Measurements from ENCODE around the gene C1orf116. TPM values are rescaled to one million over a fixed set of nuclear protein-coding genes. Genes with fewer than 3 reads are reported as not detected.
A peak's percentile ranks its signal among the peaks of the same experiment; 100 is the strongest.

Gene C1orf116
- polyA plus RNA-seq, 6 donors from 2014 or later = 0.08 to 2.3 (median 0.12) TPM; not detected in 2

DNA sequence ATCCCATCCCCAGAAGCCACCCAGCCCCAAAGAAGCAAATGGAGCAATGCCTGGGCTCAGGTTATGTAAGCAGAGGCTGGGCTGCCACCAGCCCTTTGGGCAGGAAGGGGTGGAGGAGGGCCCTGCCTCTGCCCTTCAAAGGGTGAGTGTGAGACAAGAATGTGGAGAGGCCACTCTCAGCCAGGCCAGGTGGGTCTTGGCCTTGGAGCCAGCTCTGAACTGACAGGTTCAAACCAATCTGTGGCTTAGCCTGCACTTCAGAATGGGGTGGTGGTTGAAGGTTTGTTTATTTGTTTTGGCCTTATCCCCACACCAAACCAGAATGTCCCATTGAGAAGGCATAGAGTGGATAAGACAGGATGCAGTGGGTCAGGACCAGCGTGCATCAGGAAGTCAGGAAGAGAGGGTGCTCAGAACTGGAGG is 29.8 kb downstream of the C1orf116 start:
- H3K27me3 Mint-ChIP-seq = peaks cover 10 to 19% (median 18%) of the 10 kb centered on the region in 3 donors
- H3K27ac Mint-ChIP-seq = no peak overlapping the region
- H3K9me3 Mint-ChIP-seq = no peaks in the 10 kb centered on the region
- no peak overlapping the region for H3K4me3 Mint-ChIP-seq
- H3K36me3 Mint-ChIP-seq = no peaks in the 10 kb centered on the region
- no peak for DNase-seq
- H3K4me1 Mint-ChIP-seq = peaks cover 1 to 7% (median 6%) of the 10 kb centered on the region in 3 donors
- ATAC-seq (ENCODE audit: low read depth in 2 of 2) = no peak

DNA sequence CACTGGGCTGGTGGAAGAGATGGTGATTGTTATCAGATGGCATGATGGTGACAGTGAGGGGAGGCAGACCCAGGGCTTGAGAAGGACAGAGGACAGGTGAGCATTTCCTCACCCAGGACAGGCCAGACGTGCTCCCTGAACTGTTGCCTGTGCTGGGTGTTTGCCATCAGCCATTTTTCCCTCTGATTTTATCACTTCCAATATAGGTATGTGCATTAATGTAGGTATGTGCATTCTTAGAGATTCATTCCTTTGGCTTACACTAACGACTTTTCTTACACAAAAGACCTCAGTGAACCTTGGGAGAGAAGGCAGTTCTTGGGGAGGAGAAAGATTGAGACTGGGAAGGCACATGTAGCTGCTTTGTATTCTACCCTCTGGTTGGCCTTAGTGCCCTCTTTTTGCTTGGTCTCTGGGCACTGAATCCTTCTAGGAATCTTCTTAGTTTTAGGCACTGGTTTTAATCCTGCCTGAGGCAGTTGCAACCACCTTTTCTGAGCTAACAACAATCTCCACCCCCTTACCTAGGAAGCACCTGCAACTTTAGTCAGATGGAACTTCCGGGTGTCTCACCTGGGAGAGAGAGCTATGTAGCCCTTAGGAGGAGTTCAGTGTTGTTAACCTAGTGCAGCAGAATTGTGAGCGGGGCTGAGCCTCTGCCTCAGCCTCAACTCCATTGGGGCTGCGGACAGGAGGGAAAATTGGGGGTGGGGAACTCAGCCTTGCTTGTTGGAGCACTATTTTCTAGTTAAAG is 30.9 kb downstream of the C1orf116 start:
- Mint-ChIP-seq H3K36me3 (no peaks in the 10 kb centered on the region), H3K27me3 (peaks cover 10 to 16% (median 15%) of the 10 kb centered on the region in 3 donors), H3K9me3 (no peaks in the 10 kb centered on the region), H3K4me1 (peaks cover 1 to 7% (median 6%) of the 10 kb centered on the region in 3 donors), H3K27ac (peak overlapping the region in 1 of 6 donors; percentile 42), H3K4me3 (no peak overlapping the region)
- ATAC-seq (ENCODE audit: low read depth in 2 of 2) (no peak), DNase-seq (no peak)

DNA sequence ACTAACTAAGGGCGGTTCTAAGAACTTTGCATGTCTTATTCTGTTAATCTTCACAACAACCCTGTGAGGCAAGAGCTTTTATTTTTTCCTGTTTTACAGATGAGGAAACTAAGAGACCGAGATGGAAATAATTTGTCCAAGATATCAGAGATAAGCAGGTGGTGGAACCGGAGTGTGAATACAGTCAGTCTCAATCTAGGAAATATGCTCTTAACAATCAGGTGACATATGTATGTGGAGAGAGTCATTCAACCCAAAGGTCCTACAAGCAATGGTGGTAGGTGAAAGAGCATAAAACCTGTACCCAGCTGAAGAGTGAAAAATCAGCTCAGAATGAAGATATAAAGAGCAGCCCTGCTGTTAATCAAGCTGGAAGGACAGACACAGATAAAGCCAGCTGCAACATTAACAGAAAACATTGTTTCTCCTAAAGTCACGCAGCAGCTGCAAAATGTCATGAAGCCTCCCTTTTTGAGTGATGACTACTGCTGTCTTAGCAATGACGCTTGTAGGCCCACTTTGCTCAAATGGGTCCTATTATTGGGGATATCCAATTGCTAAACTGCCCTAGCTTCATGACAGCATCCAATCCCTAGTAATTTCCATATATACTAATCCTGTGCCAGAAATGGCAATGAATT is 31.8 kb downstream of the C1orf116 start:
- no peak overlapping the region for H3K27ac Mint-ChIP-seq

DNA sequence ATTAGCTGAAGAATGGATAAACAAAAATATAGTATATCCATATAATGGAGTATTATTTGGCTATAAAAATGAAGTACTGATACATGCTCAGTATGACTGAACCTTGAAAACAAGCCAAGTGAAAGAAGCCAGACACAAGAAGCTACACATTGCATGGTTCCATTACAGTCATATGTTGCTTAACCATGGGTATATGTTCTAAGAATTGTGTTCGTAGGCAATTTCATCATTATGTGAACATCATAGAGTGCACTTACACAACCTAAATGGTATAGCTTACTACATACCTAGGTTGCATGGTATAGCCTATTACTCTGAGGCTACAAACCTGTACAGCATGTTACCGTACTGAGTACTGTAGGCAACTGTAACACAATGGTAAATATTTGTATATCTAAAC is 33.7 kb downstream of the C1orf116 start:
- H3K9me3 Mint-ChIP-seq = no peaks in the 10 kb centered on the region
- H3K4me1 Mint-ChIP-seq = no peaks in the 10 kb centered on the region
- peaks cover 0 to 5% (median 0%) of the 10 kb centered on the region in 3 donors for H3K27me3 Mint-ChIP-seq
- H3K27ac Mint-ChIP-seq = no peak overlapping the region
- no peak overlapping the region for H3K4me3 Mint-ChIP-seq
- ATAC-seq (ENCODE audit: low read depth in 2 of 2) (no peak), DNase-seq (no peak)
- H3K36me3 Mint-ChIP-seq = no peaks in the 10 kb centered on the region

More for the DNA sequence above, 31.8 kb downstream of the C1orf116 start:
- ATAC-seq (ENCODE audit: low read depth in 2 of 2) (no peak), DNase-seq (no peak)
- H3K4me3 Mint-ChIP-seq = no peak overlapping the region
- no peaks in the 10 kb centered on the region for H3K36me3 Mint-ChIP-seq
- H3K4me1 Mint-ChIP-seq = peaks cover 1 to 7% (median 6%) of the 10 kb centered on the region in 3 donors
- peaks cover 6 to 8% (median 6%) of the 10 kb centered on the region in 3 donors for H3K27me3 Mint-ChIP-seq
- H3K9me3 Mint-ChIP-seq = no peaks in the 10 kb centered on the region

DNA sequence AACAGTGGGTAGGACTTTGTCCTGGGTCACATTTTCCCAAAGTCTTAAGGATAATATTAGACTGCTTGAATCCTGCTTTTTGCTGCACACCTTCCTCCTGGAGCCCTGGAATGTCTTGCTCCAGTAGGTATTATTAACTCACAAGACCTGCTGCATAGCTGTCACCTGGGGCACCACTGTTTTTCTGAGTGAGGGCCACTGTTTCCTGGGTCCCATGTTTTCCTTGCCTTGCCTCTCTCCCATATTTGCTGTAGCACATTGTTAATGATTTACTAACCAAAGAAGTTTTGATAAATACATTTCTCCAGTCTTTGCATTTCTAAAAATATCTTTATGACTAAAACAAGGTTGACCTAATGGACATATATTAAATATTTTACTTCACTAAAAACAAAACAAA is 39.8 kb downstream of the C1orf116 start:
- Mint-ChIP-seq H3K27me3 (peaks cover 6 to 44% (median 25%) of the 10 kb centered on the region in 3 donors), H3K9me3 (no peaks in the 10 kb centered on the region), H3K4me1 (no peaks in the 10 kb centered on the region), H3K36me3 (no peaks in the 10 kb centered on the region), H3K27ac (no peak overlapping the region), H3K4me3 (no peak overlapping the region)
- ATAC-seq (ENCODE audit: low read depth in 2 of 2) = no peak
- DNase-seq = no peak

DNA sequence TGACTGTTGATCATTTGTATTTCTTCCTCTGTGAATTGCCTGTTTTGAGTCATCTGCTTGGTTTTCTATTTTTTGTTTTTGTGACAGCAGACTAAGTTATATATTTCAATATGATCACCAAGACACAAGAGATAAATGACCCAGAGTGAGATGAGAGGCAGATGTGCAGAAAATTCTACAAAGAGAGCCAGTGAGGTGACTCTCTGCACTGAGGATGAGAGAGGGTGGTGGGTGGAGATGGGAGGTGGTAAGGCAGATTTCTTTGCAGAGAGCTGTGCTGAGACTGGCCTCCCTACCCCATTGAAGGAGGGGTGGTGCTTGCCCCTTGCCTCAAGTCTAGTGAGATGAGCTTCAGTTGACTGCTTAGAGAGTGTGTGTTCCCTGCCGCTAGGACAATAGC is 44.7 kb downstream of the C1orf116 start:
- no peaks in the 10 kb centered on the region for H3K4me1 Mint-ChIP-seq
- H3K27me3 Mint-ChIP-seq = peaks cover 15 to 55% (median 36%) of the 10 kb centered on the region in 3 donors
- H3K36me3 Mint-ChIP-seq = no peaks in the 10 kb centered on the region
- no peak overlapping the region for H3K4me3 Mint-ChIP-seq
- H3K27ac Mint-ChIP-seq = no peak overlapping the region
- no peaks in the 10 kb centered on the region for H3K9me3 Mint-ChIP-seq
- no peak for DNase-seq
- ATAC-seq (ENCODE audit: low read depth in 2 of 2) = no peak

DNA sequence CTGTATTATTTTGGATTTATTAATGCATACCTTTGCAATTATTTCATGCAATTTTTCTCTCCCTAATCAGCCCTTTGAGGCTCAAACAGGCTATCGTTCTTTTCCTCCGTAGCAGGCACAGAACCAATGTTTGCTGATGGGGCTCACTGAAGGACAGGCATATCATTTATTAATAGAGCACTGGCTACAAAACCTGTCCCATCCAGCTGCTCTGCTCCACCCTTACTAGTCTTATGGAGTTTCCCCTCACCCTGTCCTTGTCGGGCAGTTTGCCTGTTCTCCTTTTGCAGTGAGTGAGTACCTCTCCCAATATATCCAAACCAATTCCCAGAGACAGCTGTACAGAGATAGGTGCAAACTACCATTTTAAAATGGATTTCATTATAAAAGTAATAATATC is 45.7 kb downstream of the C1orf116 start:
- peaks cover 0 to 3% (median 0%) of the 10 kb centered on the region in 3 donors for H3K4me1 Mint-ChIP-seq
- no peaks in the 10 kb centered on the region for H3K36me3 Mint-ChIP-seq
- no peak for ATAC-seq (ENCODE audit: low read depth in 2 of 2)
- peaks cover 14 to 45% (median 26%) of the 10 kb centered on the region in 3 donors for H3K27me3 Mint-ChIP-seq
- no peak for DNase-seq
- no peaks in the 10 kb centered on the region for H3K9me3 Mint-ChIP-seq
- H3K27ac Mint-ChIP-seq = no peak overlapping the region
- H3K4me3 Mint-ChIP-seq = no peak overlapping the region

DNA sequence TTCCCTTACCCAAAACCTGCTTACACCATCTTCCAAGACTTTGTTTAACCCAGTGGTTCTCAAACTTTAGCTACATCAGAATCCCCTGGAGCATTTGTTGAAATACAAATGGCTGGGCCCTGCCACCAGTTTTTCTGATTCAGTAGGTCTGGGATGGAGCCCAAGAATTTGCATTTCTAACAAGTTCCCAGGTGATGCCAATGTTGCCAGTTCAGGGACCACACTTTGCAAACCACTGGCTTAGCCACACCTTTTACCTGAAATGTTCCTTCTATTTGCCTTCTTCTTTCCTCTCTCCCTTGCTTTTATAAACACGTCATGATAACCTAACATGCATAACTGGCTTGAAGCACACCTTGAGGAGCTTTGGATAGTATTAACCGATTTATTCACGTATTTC is 46.2 kb downstream of the C1orf116 start:
- H3K9me3 Mint-ChIP-seq = no peaks in the 10 kb centered on the region
- DNase-seq (no peak), ATAC-seq (ENCODE audit: low read depth in 2 of 2) (no peak)
- H3K4me1 Mint-ChIP-seq = peaks cover 0 to 3% (median 0%) of the 10 kb centered on the region in 3 donors
- no peak overlapping the region for H3K4me3 Mint-ChIP-seq
- H3K36me3 Mint-ChIP-seq = no peaks in the 10 kb centered on the region
- H3K27me3 Mint-ChIP-seq = peaks cover 9 to 41% (median 22%) of the 10 kb centered on the region in 3 donors
- H3K27ac Mint-ChIP-seq = no peak overlapping the region

- no peaks in the 10 kb centered on the region for H3K36me3 Mint-ChIP-seq
- H3K27me3 Mint-ChIP-seq = peaks cover 9 to 38% (median 20%) of the 10 kb centered on the region in 3 donors
- DNase-seq = no peak
- ATAC-seq (ENCODE audit: low read depth in 2 of 2) = no peak
- H3K27ac Mint-ChIP-seq = no peak overlapping the region
- peaks cover 0 to 3% (median 0%) of the 10 kb centered on the region in 3 donors for H3K4me1 Mint-ChIP-seq
- no peak overlapping the region for H3K4me3 Mint-ChIP-seq
- no peaks in the 10 kb centered on the region for H3K9me3 Mint-ChIP-seq
Observed at GRCh38 chr1:206985162-206985749, 47.3 kb downstream of the C1orf116 start.

DNA sequence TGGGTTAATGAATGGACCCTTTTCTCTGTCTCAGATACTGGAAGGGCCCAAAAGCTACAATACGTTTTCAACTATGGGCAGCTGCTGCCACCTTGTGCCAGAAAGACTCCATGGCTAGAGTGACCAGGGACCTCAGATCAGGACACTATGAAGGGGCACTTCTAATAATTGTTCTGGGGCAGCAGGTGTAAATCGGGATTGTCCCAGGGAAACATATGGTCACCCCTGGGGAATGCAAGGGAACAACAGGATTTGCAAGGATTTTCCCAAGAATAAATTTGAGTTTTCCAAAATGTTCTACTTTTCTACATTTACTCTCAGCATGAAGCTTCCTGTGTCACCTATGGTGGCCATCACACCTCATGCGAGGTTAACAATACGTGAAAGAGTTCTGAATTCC is 50.3 kb downstream of the C1orf116 start:
- DNase-seq (peak; percentile 60), ATAC-seq (ENCODE audit: low read depth in 2 of 2) (peak; percentile 79 to 88)
- H3K27ac Mint-ChIP-seq = no peak overlapping the region
- H3K9me3 Mint-ChIP-seq = no peaks in the 10 kb centered on the region
- peaks cover 9 to 26% (median 14%) of the 10 kb centered on the region in 3 donors for H3K27me3 Mint-ChIP-seq
- no peak overlapping the region for H3K4me3 Mint-ChIP-seq
- peaks cover 0 to 3% (median 3%) of the 10 kb centered on the region in 3 donors for H3K4me1 Mint-ChIP-seq
- H3K36me3 Mint-ChIP-seq = no peaks in the 10 kb centered on the region

DNA sequence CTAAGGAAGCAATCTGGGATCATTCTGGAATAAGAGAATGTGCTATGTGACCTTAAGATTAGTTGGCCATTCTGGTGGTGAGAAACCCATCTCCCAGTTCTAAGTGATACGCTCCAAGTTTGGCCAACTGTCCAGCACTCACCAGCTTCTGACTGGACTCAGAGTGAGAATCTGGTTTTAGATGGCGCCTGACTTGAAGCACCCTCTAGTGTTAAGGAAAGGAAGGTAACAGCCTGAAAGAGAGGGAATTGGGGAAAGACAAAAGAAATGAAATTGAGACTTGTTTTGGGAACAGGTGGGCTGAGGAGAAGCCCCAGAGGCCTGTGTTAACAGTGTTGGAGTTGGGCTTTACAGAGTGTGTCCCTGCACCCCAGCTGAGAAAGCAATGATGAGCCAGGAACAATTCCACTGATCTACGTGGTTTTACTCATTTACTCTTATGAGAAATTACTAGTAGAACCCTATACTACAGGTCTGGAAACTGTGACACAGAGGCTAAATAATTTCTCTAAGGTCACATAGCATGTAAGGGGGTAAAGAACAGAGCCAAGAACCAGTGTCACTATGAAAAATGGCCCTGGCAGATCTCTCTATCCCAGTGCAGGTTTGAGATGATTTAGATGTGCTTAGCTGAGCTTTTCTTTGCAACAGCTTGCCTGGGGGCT is 53.0 kb downstream of the C1orf116 start:
- DNase-seq (no peak), ATAC-seq (ENCODE audit: low read depth in 2 of 2) (no peak)
- Mint-ChIP-seq H3K9me3 (no peaks in the 10 kb centered on the region), H3K27me3 (peaks cover 0 to 9% (median 6%) of the 10 kb centered on the region in 3 donors), H3K27ac (no peak overlapping the region), H3K36me3 (no peaks in the 10 kb centered on the region), H3K4me1 (peaks cover 0 to 3% (median 3%) of the 10 kb centered on the region in 3 donors), H3K4me3 (no peak overlapping the region)

DNA sequence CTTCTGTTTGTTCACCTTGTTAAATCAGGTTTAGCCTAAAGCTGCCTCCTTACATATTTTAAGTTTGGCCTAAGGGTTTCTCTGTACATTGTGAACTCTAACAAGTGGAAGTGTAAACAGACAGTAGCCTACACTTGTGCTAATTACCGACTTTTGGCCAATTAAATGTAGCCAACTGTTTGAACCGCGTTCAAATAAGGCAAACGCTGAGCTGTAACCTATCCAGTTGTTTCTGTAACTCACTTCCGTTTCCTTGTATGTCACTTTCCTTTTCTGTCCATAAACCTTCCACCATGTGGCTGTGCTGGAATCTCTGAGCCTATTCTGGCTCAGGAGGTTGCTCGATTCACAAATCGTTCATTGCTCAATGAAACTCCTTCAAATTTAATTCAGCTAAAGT is 54.3 kb downstream of the C1orf116 start:
- no peak for ATAC-seq (ENCODE audit: low read depth in 2 of 2)
- H3K9me3 Mint-ChIP-seq = no peaks in the 10 kb centered on the region
- H3K27ac Mint-ChIP-seq = no peak overlapping the region
- no peaks in the 10 kb centered on the region for H3K36me3 Mint-ChIP-seq
- H3K4me1 Mint-ChIP-seq = peaks cover 0 to 3% (median 3%) of the 10 kb centered on the region in 3 donors
- DNase-seq = no peak
- H3K27me3 Mint-ChIP-seq = peaks cover 0 to 4% (median 1%) of the 10 kb centered on the region in 3 donors
- H3K4me3 Mint-ChIP-seq = no peak overlapping the region

- H3K4me3 Mint-ChIP-seq = no peak overlapping the region
- H3K36me3 Mint-ChIP-seq = no peaks in the 10 kb centered on the region
Observed at GRCh38 chr1:206975306-206975705, 57.2 kb downstream of the C1orf116 start.

More at GRCh38 chr1:206975306-206975705, 57.2 kb downstream of the C1orf116 start:
- ATAC-seq (ENCODE audit: low read depth in 2 of 2) (no peak), DNase-seq (no peak)
- H3K27me3 Mint-ChIP-seq = peaks cover 5 to 13% (median 11%) of the 10 kb centered on the region in 3 donors
- H3K4me1 Mint-ChIP-seq = peaks cover 0 to 8% (median 6%) of the 10 kb centered on the region in 3 donors
- H3K27ac Mint-ChIP-seq = no peak overlapping the region
- H3K9me3 Mint-ChIP-seq = no peaks in the 10 kb centered on the region

Data from naive B cell (primary cell).